Measurements from ENCODE around the gene TNPO2. TPM values are rescaled to one million over a fixed set of nuclear protein-coding genes. Genes with fewer than 3 reads are reported as not detected.
"Not testable (repeated sequence)": the region's sequence is repeated elsewhere in the genome, so short reads cannot be mapped to it uniquely, and the experiment has no call there.

The TNPO2 gene
- total RNA-seq, 2 donors from 2014 or later = 46.7 to 65.5 TPM

DNA sequence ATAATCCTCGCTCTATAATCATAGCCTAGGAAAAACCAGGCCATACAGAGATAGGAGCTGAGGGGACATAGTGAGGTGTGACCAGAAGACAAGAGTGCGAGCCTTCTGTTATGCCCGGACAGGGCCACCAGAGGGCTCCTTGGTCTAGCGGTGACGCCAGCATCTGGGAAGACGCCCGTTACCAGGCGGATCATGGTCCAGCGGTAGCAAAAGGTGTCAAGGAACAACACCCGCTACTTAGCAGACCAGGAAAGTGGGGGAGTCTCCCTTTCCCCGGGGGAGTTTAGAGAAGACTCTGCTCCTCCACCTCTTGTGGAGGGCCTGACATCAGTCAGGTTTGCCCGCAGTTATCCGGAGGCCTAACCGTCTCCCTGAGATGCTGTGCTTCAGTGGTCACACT is 11.7 kb downstream of the TNPO2 start:
- TF ChIP-seq, protein P1, sequence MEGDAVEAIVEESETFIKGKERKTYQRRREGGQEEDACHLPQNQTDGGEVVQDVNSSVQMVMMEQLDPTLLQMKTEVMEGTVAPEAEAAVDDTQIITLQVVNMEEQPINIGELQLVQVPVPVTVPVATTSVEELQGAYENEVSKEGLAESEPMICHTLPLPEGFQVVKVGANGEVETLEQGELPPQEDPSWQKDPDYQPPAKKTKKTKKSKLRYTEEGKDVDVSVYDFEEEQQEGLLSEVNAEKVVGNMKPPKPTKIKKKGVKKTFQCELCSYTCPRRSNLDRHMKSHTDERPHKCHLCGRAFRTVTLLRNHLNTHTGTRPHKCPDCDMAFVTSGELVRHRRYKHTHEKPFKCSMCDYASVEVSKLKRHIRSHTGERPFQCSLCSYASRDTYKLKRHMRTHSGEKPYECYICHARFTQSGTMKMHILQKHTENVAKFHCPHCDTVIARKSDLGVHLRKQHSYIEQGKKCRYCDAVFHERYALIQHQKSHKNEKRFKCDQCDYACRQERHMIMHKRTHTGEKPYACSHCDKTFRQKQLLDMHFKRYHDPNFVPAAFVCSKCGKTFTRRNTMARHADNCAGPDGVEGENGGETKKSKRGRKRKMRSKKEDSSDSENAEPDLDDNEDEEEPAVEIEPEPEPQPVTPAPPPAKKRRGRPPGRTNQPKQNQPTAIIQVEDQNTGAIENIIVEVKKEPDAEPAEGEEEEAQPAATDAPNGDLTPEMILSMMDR (IDR thresholded peaks at IDR 0.05) = peak; percentile 33
- DNase-seq = peak; percentile 39
- H3K27ac ChIP-seq; H3K27me3 ChIP-seq; H3K4me1 ChIP-seq; intact Hi-C loops (cut with DNase I); H3K9ac ChIP-seq (ENCODE audit: low read depth in 2 of 2, low read length in 2 of 2); H3K4me3 ChIP-seq; H3K9me3 ChIP-seq: not testable (repeated sequence)
- H3K36me3 ChIP-seq = peaks cover 26% of the 10 kb centered on the region

DNA sequence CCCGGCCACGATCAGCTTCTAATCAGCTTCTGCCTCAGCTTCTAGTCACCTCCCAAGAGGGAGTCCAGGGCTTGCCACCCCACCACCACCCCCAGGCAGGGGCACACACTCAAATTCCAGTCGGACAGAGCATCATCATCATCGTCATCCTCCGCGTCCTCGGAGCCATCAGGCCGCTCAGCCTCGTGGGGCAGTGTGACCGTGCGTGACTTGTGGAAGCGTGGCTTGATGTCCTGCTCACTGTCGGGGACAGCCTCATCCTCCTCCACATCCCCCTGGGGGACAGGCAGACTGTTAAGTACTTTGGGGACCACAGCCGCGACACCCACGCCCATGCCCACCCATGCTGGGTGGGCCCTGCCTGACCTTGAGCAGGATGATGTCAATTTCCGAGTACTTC is 12.5 kb downstream of the TNPO2 start:
- Histone ChIP-seq H3K36me3 (peaks cover 35% of the 10 kb centered on the region), H3K27me3 (no peaks in the 10 kb centered on the region), H3K9me3 (no peaks in the 10 kb centered on the region), H3K27ac (no peak overlapping the region), H3K4me1 (no peaks in the 10 kb centered on the region), H3K9ac (ENCODE audit: low read depth in 2 of 2, low read length in 2 of 2) (no peak overlapping the region), H3K4me3 (no peak overlapping the region)
- TF ChIP-seq, protein P1 (IDR thresholded peaks at IDR 0.05) = no peak
- intact Hi-C loops (cut with DNase I) = no loop called here
- DNase-seq = no peak

DNA sequence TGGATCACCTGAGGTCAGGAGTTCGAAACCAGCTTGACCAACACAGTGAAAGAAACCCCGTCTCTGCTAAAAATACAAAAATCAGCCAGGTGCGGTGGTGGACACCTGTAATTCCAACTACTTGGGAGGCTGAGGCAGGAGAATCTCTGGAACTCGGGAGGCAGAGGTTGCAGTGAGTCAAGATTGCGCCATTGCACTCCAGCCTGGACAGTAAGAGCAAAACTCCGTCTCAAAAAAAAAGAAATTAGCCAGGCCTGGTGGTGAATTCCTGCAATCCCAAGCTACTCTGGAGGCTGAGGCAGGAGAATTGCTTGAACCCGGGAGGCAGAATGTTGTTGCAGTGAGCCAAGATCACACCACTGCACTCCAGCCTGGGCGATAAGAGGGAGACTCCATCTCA is 15.1 kb downstream of the TNPO2 start:
- H3K4me1 ChIP-seq = no peaks in the 10 kb centered on the region
- intact Hi-C loops (cut with DNase I) = no loop called here
- no peak for DNase-seq
- H3K27me3 ChIP-seq = no peaks in the 10 kb centered on the region
- H3K9ac ChIP-seq (ENCODE audit: low read depth in 2 of 2, low read length in 2 of 2) = no peak overlapping the region
- H3K9me3 ChIP-seq = no peaks in the 10 kb centered on the region
- H3K4me3 ChIP-seq = no peak overlapping the region
- H3K36me3 ChIP-seq = peaks cover 35% of the 10 kb centered on the region
- no peak overlapping the region for H3K27ac ChIP-seq
- TF ChIP-seq, protein P1 (IDR thresholded peaks at IDR 0.05) = no peak

DNA sequence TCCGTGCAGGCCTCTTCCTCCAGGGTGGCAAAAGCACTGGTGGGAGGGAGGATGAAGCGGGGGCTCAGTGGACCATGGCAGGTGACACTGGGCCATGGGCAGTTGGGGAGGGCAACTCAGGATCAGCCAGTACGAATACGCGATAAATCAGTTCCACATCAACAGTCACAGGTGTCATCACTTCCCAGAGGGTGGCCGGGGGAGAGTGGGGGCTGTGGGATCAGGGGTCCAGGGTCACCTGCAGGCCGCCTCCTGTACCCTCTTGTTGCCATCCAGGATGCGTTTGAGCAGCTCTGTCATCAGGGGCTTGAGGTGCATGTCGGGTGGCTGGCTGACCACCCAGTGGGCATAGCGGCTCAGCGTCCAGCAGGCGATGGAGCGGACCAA is 17.4 kb downstream of the TNPO2 start:
- H3K4me3 ChIP-seq = no peak overlapping the region

DNA sequence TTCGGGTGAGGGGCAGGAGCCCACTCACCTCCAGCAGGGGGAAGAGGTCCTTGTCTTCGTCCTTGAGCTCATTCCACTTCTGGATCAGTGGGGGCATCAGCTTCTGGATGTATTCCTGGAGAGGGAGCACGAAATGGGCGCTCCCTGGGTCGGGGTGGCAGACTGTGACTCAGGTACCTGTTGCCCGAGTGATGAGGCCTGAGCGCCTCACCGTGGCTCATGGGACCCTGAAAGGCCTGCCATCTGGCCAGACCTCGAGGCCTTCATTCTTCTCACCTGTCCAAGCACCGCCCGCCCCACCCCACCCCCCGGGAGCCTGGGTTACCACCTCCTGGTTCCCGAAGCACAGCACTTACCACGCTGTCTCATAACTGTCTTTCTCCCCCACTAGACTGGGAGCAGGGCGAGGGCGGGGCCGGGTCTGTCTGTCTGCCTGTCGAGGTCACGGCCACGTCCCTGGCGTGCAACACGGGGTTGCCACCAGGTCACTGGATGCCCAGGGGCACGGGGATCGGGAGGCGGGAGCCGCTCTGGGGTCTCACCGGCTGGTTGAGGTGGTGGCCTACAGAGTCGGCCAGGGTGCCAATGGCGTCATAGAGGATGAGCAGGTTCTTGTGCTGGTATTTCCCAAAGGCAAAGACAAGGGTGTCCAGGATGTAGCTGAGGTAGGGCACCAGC is 17.9 kb downstream of the TNPO2 start:
- no peak for DNase-seq
- Histone ChIP-seq H3K4me3 (no peak overlapping the region), H3K27me3 (no peaks in the 10 kb centered on the region), H3K36me3 (peaks cover 35% of the 10 kb centered on the region), H3K9ac (ENCODE audit: low read depth in 2 of 2, low read length in 2 of 2) (no peak overlapping the region), H3K4me1 (no peaks in the 10 kb centered on the region), H3K9me3 (no peaks in the 10 kb centered on the region), H3K27ac (no peak overlapping the region)
- intact Hi-C loops (cut with DNase I) = no loop called here
- TF ChIP-seq, protein P1 (IDR thresholded peaks at IDR 0.05) = no peak

More for the DNA sequence above, 17.4 kb downstream of the TNPO2 start:
- intact Hi-C loops (cut with DNase I) = no loop called here
- no peak overlapping the region for H3K9ac ChIP-seq (ENCODE audit: low read depth in 2 of 2, low read length in 2 of 2)
- H3K27ac ChIP-seq = no peak overlapping the region
- no peaks in the 10 kb centered on the region for H3K4me1 ChIP-seq
- no peaks in the 10 kb centered on the region for H3K27me3 ChIP-seq
- H3K9me3 ChIP-seq = no peaks in the 10 kb centered on the region
- TF ChIP-seq, protein P1 (IDR thresholded peaks at IDR 0.05) = no peak
- H3K36me3 ChIP-seq = peaks cover 35% of the 10 kb centered on the region
- DNase-seq = no peak

Measured in colonic mucosa (tissue), 4 donors.